ENCODE data around the gene TMEFF1.

- TF ChIP-seq POLR2A (IDR thresholded peaks at IDR 0.05; ENCODE audit: control extremely low read depth in 1 of 2, low read depth in 2 of 2, low read length in 2 of 2) (no peak), CTCF (IDR thresholded peaks at IDR 0.05; ENCODE audit: control extremely low read depth in 1 of 3, insufficient read depth in 1 of 3, low read depth in 1 of 3, low read length in 3 of 3) (no peak), CHD2 (IDR thresholded peaks at IDR 0.05; ENCODE audit: low read length) (no peak)
Measured at GRCh38 chr9:100549048-100549447, 76.1 kb downstream of the TMEFF1 start.
